DOHH2 (cell line): ENCODE data around the gene COX7B.
"Not testable (repeated sequence)": the region's sequence is repeated elsewhere in the genome, so short reads cannot be mapped to it uniquely, and the experiment has no call there.

Experiments used
- H3F3A ChIP-seq: fragments of 200-600 bp; sonication (generic), shearing (Covaris generic); 2 replicates; pipeline ENCODE4 v1.6.0; 2016; ENCODE audit warnings: antibody characterized with exemption, mild to moderate bottlenecking; ENCODE audit not compliant: control insufficient read depth, insufficient read depth
- H3K27ac ChIP-seq: fragments of 200-600 bp; sonication (generic); 2 replicates; pipeline ENCODE4 v1.5.1; 2014; ENCODE audit warnings: low read depth, mild to moderate bottlenecking, low read length, moderate library complexity
- H3K27me3 ChIP-seq: fragments of 200-600 bp; sonication (generic); 2 replicates; pipeline ENCODE4 v1.6.1; 2014; ENCODE audit warnings: mild to moderate bottlenecking, low read length, mixed read lengths; ENCODE audit not compliant: control insufficient read depth
- H3K36me3 ChIP-seq: fragments of 200-600 bp; sonication (generic); 2 replicates; pipeline ENCODE4 v1.6.1; 2014; ENCODE audit warnings: mild to moderate bottlenecking, low read length, moderate library complexity, mixed read lengths; ENCODE audit not compliant: control insufficient read depth
- H3K4me1 ChIP-seq: fragments of 200-600 bp; sonication (generic); 2 replicates; pipeline ENCODE4 v1.6.1; 2014; ENCODE audit warnings: mild to moderate bottlenecking, low read length, mixed read lengths; ENCODE audit not compliant: control insufficient read depth
- H3K4me2 ChIP-seq: fragments of 200-600 bp; sonication (generic); 2 replicates; pipeline ENCODE4 v1.6.0; 2014; ENCODE audit warnings: mild to moderate bottlenecking, low read length, moderate library complexity
- H3K4me3 ChIP-seq: fragments of 200-600 bp; sonication (generic); 2 replicates; pipeline ENCODE4 v1.5.1; 2014; ENCODE audit warnings: mild to moderate bottlenecking, low read length, mixed read lengths
- H3K79me2 ChIP-seq: fragments of 200-600 bp; sonication (generic); 2 replicates; pipeline ENCODE4 v1.6.1; 2014; ENCODE audit warnings: mild to moderate bottlenecking, low read length, mixed read lengths; ENCODE audit not compliant: control insufficient read depth
- H3K9me2 ChIP-seq: fragments of 200-600 bp; sonication (generic); replicated peaks from 2 replicates; pipeline ENCODE4 v1.6.1; 2014; ENCODE audit warnings: mild to moderate bottlenecking, low read length, mixed read lengths; ENCODE audit not compliant: control insufficient read depth
- H3K9me3 ChIP-seq: fragments of 200-600 bp; sonication (generic); 2 replicates; pipeline ENCODE4 v1.6.1; 2014; ENCODE audit warnings: antibody characterized with exemption, low read length, mixed read lengths; ENCODE audit not compliant: control insufficient read depth, insufficient read depth
- H4K20me1 ChIP-seq: fragments of 200-600 bp; sonication (generic); 2 replicates; pipeline ENCODE4 v1.6.0; 2014; ENCODE audit warnings: low read depth, mild to moderate bottlenecking, antibody characterized with exemption, low read length, moderate library complexity; ENCODE audit not compliant: control insufficient read depth, insufficient read depth
- CTCF ChIP-seq: fragments of 200-600 bp; sonication (generic); IDR thresholded peaks from one replicate; pipeline ENCODE4 v1.5.1; 2014; ENCODE audit warnings: antibody characterized with exemption, mild to moderate bottlenecking, low read depth, low read length; ENCODE audit not compliant: poor library complexity, severe bottlenecking
- EZH2phosphoT487 ChIP-seq: fragments of 200-600 bp; sonication (generic); IDR thresholded peaks from 2 replicates; pipeline ENCODE4 v1.6.1; 2017; ENCODE audit warnings: borderline replicate concordance, mild to moderate bottlenecking, antibody characterized with exemption, low read length, moderate library complexity, mixed read lengths

Gene COX7B

GRCh38 chrX:77899081-77899828 is at the start of gene COX7B:
TSS of gene COX7B (plus strand) at chrX:77899468. CDS start at chrX:77899554, 86 bp downstream.
- Histone ChIP-seq H3K4me2 (peak within 1 kb of the TSS; percentile 68), H3K4me1 (peaks cover 12% of the 10 kb centered on the region), H3K79me2 (peaks cover 46% of the 10 kb centered on the region), H3F3A (peaks cover 5% of the 10 kb centered on the region), H3K9me2 (no peaks in the 10 kb centered on the region), H3K9me3 (no peaks in the 10 kb centered on the region), H3K36me3 (peaks cover 38% of the 10 kb centered on the region), H4K20me1 (no peaks in the 10 kb centered on the region), H3K27me3 (no peaks in the 10 kb centered on the region), H3K4me3 (peak within 1 kb of the TSS; percentile 81), H3K27ac (peak within 1 kb of the TSS; percentile 67)
- TF ChIP-seq EZH2phosphoT487 (no peak), CTCF (peak; percentile 40)

DNA sequence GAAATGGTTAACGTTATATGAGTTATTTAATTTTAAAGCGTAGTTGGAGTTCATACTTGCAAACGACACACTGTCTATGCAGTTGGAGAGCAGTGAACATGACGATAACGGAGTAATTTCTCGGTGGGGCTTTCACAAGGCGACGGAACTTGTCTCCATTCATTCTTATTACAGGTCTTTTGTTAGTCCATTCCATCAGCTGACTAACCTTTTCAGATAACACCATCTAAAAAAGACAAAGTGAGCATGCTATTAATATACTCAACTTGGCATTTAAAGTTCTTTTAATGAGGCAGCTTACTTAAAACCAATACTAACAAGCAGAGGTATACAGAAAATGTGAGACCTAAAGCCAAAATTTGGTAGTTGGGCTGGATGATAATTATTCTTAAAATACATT is 23.9 kb upstream of the COX7B start:
- H3K36me3 ChIP-seq, result peaks cover 5% of the 10 kb centered on the region; the same call in 1 of the 2 replicates
- no peaks in the 10 kb centered on the region for H3K27me3 ChIP-seq
- no peaks in the 10 kb centered on the region for H3K4me1 ChIP-seq
- H3F3A ChIP-seq, result no peaks in the 10 kb centered on the region
- H3K27ac ChIP-seq, result no peak overlapping the region
- H3K9me2 ChIP-seq, result no peaks in the 10 kb centered on the region
- H4K20me1 ChIP-seq, result no peaks in the 10 kb centered on the region
- H3K4me3 ChIP-seq, result no peak overlapping the region
- H3K9me3 ChIP-seq, result no peaks in the 10 kb centered on the region
- H3K4me2 ChIP-seq, result no peak overlapping the region
- TF ChIP-seq CTCF, result no peak
- no peak for TF ChIP-seq EZH2phosphoT487
- H3K79me2 ChIP-seq, result no peaks in the 10 kb centered on the region; the same call in 1 of the 2 replicates

DNA sequence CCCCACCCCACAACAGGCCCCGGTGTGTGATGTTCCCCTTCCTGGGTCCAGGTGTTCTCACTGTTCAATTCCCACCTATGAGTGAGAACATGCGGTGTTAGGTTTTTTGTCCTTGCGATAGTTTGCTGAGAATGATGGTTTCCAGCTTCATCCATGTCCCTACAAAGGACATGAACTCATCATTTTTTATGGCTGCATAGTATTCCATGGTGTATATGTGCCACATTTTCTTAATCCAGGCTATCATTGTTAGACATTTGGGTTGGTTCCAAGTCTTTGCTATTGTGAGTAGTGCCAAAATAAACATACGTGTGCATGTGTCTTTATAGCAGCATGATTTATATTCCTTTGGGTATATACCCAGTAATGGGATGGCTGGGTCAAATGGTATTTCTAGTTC is 17.9 kb upstream of the COX7B start:
- H3K27me3 ChIP-seq, H3K9me2 ChIP-seq, H3K9me3 ChIP-seq, H3K36me3 ChIP-seq, H3F3A ChIP-seq, H3K27ac ChIP-seq, H3K4me3 ChIP-seq, H4K20me1 ChIP-seq, H3K4me1 ChIP-seq, H3K79me2 ChIP-seq, H3K4me2 ChIP-seq: not testable (repeated sequence)

GRCh38 chrX:77892887-77893286 is 6.4 kb upstream of the COX7B start:
- Histone ChIP-seq H4K20me1 (no peaks in the 10 kb centered on the region), H3K4me3 (no peak overlapping the region), H3K4me1 (peaks cover 12% of the 10 kb centered on the region), H3K27ac (no peak overlapping the region), H3K9me3 (no peaks in the 10 kb centered on the region), H3K4me2 (no peak overlapping the region), H3K27me3 (no peaks in the 10 kb centered on the region), H3K36me3 (peaks cover 2% of the 10 kb centered on the region; the same call in 1 of the 2 replicates), H3F3A (peaks cover 5% of the 10 kb centered on the region), H3K9me2 (no peaks in the 10 kb centered on the region), H3K79me2 (peaks cover 60% of the 10 kb centered on the region)
- TF ChIP-seq CTCF (no peak), EZH2phosphoT487 (no peak)
